SU-DHL-6 (cell line): Measurements from ENCODE around the gene ACTN1.
"Not testable (repeated sequence)": the region's sequence is repeated elsewhere in the genome, so short reads cannot be mapped to it uniquely, and the experiment has no call there.

Experiments
- H2AFZ ChIP-seq: fragments of 200-600 bp; sonication (generic); 2 replicates; pipeline ENCODE4 v1.6.1; 2014; ENCODE audit warnings: low read depth, mild to moderate bottlenecking, moderate library complexity, mixed read lengths, antibody characterized with exemption, low read length; ENCODE audit not compliant: severe bottlenecking
- H3F3A ChIP-seq: fragments of 200-600 bp; shearing (Covaris generic); 2 replicates; pipeline ENCODE4 v1.6.0; 2016; ENCODE audit warnings: antibody characterized with exemption, mild to moderate bottlenecking; ENCODE audit not compliant: insufficient read depth
- H3K27ac ChIP-seq: fragments of 200-600 bp; sonication (generic); 2 replicates; pipeline ENCODE4 v1.5.1; 2016; ENCODE audit warnings: low read depth, mild to moderate bottlenecking, low read length, moderate library complexity, mixed read lengths
- H3K27me3 ChIP-seq: fragments of 200-600 bp; sonication (generic), shearing (Covaris generic); 2 replicates; pipeline ENCODE4 v1.6.0; 2014; ENCODE audit warnings: mild to moderate bottlenecking, low read length
- H3K36me3 ChIP-seq: fragments of 200-600 bp; sonication (generic); 2 replicates; pipeline ENCODE4 v1.6.1; 2014; ENCODE audit warnings: mild to moderate bottlenecking, low read length, mixed read lengths
- H3K4me2 ChIP-seq: fragments of 300-600, 200-600 bp; shearing (Covaris generic), sonication (generic); 2 replicates; pipeline ENCODE4 v1.6.0; 2014; ENCODE audit warnings: low read length, low read depth, mild to moderate bottlenecking; ENCODE audit not compliant: poor library complexity, severe bottlenecking
- H3K4me3 ChIP-seq: fragments of 200-600 bp; sonication (generic); 2 replicates; pipeline ENCODE4 v1.5.1; 2014; ENCODE audit warnings: antibody characterized with exemption, low read length, mild to moderate bottlenecking, mixed read lengths; ENCODE audit not compliant: insufficient read depth, poor library complexity, severe bottlenecking
- H3K79me2 ChIP-seq: fragments of 200-600 bp; sonication (generic); 2 replicates; pipeline ENCODE4 v1.6.1; 2014; ENCODE audit warnings: mild to moderate bottlenecking, low read length, moderate library complexity; ENCODE audit not compliant: insufficient read depth
- H3K9ac ChIP-seq: fragments of 200-600 bp; sonication (generic); 2 replicates; pipeline ENCODE4 v1.7.0; 2014; ENCODE audit warnings: mild to moderate bottlenecking, low read length
- H3K9me2 ChIP-seq: fragments of 200-600 bp; sonication (generic); replicated peaks from 2 replicates; pipeline ENCODE4 v1.6.1; 2014; ENCODE audit warnings: low read length; ENCODE audit not compliant: insufficient read depth
- H3K9me3 ChIP-seq: fragments of 200-600 bp; sonication (generic); 2 replicates; pipeline ENCODE4 v1.6.1; 2014; ENCODE audit warnings: low read length, mixed read lengths; ENCODE audit not compliant: insufficient read depth
- H4K20me1 ChIP-seq: fragments of 200-600 bp; sonication (generic); 2 replicates; pipeline ENCODE4 v1.6.1; 2014; ENCODE audit warnings: low read depth, mild to moderate bottlenecking, antibody characterized with exemption, low read length, moderate library complexity, mixed read lengths
- EZH2phosphoT487 ChIP-seq: fragments of 200-600 bp; sonication (generic), shearing (Covaris generic); conservative IDR thresholded peaks from 2 replicates; pipeline ENCODE4 v1.6.1; 2018; ENCODE audit warnings: mild to moderate bottlenecking, antibody characterized with exemption, low read length, moderate library complexity, mixed read lengths
- TF ChIP-seq, protein P1 (sequence below): fragments of 200-600 bp; sonication (generic); IDR thresholded peaks from one replicate; pipeline ENCODE4 v1.5.1; 2017; ENCODE audit warnings: antibody characterized with exemption, mild to moderate bottlenecking, low read length, moderate library complexity; ENCODE audit not compliant: insufficient read depth, poor library complexity, severe bottlenecking

Gene ACTN1

DNA sequence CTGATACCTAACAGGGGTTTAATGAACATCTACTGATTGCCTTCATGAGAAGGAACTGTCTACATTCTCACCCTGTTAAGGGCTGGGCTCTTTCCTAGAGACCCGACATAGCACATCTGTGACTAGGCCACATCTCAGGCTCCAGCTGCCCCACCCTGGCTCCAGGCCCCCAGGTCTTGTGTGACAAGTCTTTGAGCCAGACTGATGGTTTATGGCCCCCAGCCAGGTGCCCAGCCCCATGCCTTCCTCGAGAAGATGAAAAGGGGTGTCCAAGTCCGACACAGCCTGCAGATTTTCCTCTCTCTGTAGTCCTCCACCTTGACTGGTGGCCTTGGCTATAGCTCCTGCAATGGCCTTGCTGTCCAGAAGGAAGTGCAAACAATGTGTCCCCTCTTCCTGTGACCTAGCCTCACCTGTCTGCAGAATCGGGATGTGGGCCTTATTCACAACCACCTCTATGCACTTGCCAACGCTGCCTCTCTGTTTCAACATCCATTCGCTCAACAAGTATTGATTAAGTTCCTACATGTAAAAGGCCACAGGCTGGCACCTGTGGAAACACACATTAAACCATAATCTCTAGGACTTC lies 4.2 kb downstream of the ACTN1 start:
- H3K9me3 ChIP-seq, result no peaks in the 10 kb centered on the region
- H3K27me3 ChIP-seq, result no peaks in the 10 kb centered on the region
- H3F3A ChIP-seq, result no peaks in the 10 kb centered on the region
- H2AFZ ChIP-seq, result no peak overlapping the region
- H3K36me3 ChIP-seq, result no peaks in the 10 kb centered on the region
- no peak overlapping the region for H3K27ac ChIP-seq
- H3K9ac ChIP-seq, result no peak overlapping the region
- H3K4me3 ChIP-seq, result no peak overlapping the region
- H3K4me2 ChIP-seq, result no peak overlapping the region
- H3K79me2 ChIP-seq, result no peaks in the 10 kb centered on the region
- TF ChIP-seq EZH2phosphoT487, result no peak
- TF ChIP-seq, protein P1, sequence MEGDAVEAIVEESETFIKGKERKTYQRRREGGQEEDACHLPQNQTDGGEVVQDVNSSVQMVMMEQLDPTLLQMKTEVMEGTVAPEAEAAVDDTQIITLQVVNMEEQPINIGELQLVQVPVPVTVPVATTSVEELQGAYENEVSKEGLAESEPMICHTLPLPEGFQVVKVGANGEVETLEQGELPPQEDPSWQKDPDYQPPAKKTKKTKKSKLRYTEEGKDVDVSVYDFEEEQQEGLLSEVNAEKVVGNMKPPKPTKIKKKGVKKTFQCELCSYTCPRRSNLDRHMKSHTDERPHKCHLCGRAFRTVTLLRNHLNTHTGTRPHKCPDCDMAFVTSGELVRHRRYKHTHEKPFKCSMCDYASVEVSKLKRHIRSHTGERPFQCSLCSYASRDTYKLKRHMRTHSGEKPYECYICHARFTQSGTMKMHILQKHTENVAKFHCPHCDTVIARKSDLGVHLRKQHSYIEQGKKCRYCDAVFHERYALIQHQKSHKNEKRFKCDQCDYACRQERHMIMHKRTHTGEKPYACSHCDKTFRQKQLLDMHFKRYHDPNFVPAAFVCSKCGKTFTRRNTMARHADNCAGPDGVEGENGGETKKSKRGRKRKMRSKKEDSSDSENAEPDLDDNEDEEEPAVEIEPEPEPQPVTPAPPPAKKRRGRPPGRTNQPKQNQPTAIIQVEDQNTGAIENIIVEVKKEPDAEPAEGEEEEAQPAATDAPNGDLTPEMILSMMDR, result no peak
- H3K9me2 ChIP-seq, result no peaks in the 10 kb centered on the region
- H4K20me1 ChIP-seq, result no peaks in the 10 kb centered on the region

DNA sequence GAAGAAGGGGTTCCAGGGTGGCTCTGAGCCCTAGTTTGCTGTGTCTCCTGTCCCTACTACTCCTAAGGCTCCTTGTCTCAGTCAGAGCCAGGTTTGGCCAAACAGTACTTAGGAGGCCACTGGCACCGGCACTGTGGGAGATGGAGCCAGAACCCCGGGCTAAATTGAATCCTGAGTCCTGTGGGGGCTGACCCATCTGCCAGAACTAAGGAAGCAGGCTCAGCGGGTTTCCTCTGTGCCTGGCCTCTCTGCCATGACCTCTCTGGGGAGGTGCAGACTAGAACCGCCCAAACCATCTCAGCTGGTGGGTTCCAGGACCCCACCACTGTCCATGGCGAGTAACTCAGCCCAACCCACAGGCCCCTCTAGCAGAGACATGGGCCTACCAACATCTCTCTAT lies 5.5 kb downstream of the ACTN1 start:
- TF ChIP-seq, protein P1, result no peak
- no peak for TF ChIP-seq EZH2phosphoT487

DNA sequence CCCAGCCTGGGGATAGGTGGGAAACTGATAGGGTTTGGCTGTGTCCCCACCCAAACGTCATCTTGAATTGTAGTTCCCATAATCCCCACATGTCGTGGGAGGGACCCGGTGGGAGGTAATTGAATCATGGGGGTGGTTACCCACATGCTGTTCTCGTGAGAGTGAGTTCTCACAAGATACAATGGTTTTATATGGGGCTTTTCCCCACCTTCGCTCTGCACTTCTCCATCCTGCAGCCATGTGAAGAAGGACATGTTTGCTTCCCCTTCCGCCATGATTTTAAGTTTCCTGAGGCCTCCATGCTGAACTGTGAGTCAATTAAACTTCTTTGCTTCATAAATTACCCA lies 5.9 kb downstream of the ACTN1 start:
- not testable (repeated sequence) for H3F3A ChIP-seq, H3K9me2 ChIP-seq, H3K27me3 ChIP-seq, H4K20me1 ChIP-seq, H2AFZ ChIP-seq, H3K9ac ChIP-seq, H3K4me3 ChIP-seq, H3K79me2 ChIP-seq, H3K4me2 ChIP-seq, H3K27ac ChIP-seq, H3K36me3 ChIP-seq, H3K9me3 ChIP-seq

More for the DNA sequence above, 5.5 kb downstream of the ACTN1 start:
- Histone ChIP-seq H3K4me2 (no peak overlapping the region), H3K9me3 (no peaks in the 10 kb centered on the region), H3K9ac (no peak overlapping the region), H3K79me2 (no peaks in the 10 kb centered on the region), H3K27ac (no peak overlapping the region), H2AFZ (no peak overlapping the region), H4K20me1 (no peaks in the 10 kb centered on the region), H3K27me3 (no peaks in the 10 kb centered on the region), H3K36me3 (no peaks in the 10 kb centered on the region), H3F3A (no peaks in the 10 kb centered on the region), H3K9me2 (no peaks in the 10 kb centered on the region), H3K4me3 (no peak overlapping the region)

DNA sequence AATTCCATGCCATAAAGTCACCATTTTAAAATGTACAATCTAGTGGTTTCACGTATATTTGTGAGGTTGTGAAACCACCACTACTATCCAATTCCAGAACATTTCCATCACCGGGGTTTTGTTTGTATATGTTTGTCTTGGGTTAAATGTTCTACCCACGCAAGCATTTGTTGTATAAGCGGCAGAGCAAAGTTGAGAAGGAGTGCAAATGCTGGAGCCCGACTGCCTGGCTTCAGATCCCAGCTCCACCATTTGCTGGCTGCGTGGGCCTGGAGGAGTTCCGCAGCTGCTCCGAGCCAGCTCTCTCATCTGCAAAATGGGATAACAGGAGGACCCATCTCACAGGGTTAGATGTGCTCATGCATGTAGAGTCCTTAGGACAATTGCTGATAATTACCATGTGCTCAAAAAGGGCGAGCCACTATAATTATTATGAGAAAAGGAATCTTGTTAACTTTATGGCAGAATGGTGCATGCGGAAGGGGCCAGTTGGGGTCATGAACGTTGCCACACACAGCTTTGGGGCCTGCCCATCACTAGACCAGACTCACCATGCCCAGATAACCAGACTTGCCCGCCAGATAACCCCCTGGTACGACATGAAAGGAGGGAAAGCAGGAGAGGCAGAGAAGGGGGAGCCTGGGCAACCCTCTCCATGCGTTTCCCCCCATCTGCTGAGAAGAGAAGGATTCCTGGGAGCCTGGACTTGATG lies 6.4 kb downstream of the ACTN1 start:
- Histone ChIP-seq H3K9ac (no peak overlapping the region), H3K27ac (no peak overlapping the region), H4K20me1 (no peaks in the 10 kb centered on the region), H3F3A (no peaks in the 10 kb centered on the region), H3K9me3 (no peaks in the 10 kb centered on the region), H2AFZ (no peak overlapping the region), H3K9me2 (no peaks in the 10 kb centered on the region), H3K4me2 (no peak overlapping the region), H3K79me2 (no peaks in the 10 kb centered on the region), H3K4me3 (no peak overlapping the region), H3K27me3 (no peaks in the 10 kb centered on the region), H3K36me3 (no peaks in the 10 kb centered on the region)
- no peak for TF ChIP-seq EZH2phosphoT487
- TF ChIP-seq, protein P1, result no peak
